Stimulated activated naive B cell treated with anti-CD40 and anti-IgM and Interleukin-4, amounts not matched to agents 10 μg/mL and 1 μg/mL and 100 μg/mL, for 72 hours (primary cell): ENCODE results near the gene TRPM3.
A peak's percentile ranks its signal among the peaks of the same experiment; 100 is the strongest.

Source experiments
- ATAC-seq, 2 donors: fragments of 150-1000 bp; cut with Tn5 transposase; replicated peaks; 2 replicates each; pipeline ENCODE4 v1.10.0; 2021; ENCODE audit warnings: moderate library complexity in 1 of 2
- DNase-seq: peaks from one replicate; pipeline ENCODE4 v3.0.0; 2021
- H3K27ac Mint-ChIP-seq: one replicate; pipeline ENCODE4 v1.8.0; 2022; ENCODE audit warnings: mild to moderate bottlenecking, mixed read lengths
- H3K27me3 Mint-ChIP-seq, 2 donors: one replicate each; pipeline ENCODE4 v1.8.0; 2022; ENCODE audit warnings: mixed read lengths in 2 of 2
- H3K36me3 Mint-ChIP-seq, 2 donors: one replicate each; pipeline ENCODE4 v1.8.0; 2022; ENCODE audit warnings: mixed read lengths in 2 of 2, mild to moderate bottlenecking in 1 of 2
- H3K4me1 Mint-ChIP-seq, 2 donors: one replicate each; pipeline ENCODE4 v1.8.0; 2022; ENCODE audit warnings: mixed read lengths in 2 of 2, mild to moderate bottlenecking in 1 of 2
- H3K4me3 Mint-ChIP-seq, 2 donors: one replicate each; pipeline ENCODE4 v1.8.0; 2022; ENCODE audit warnings: mild to moderate bottlenecking in 2 of 2, mixed read lengths in 2 of 2, moderate library complexity in 1 of 2
- H3K9me3 Mint-ChIP-seq, 2 donors: one replicate each; pipeline ENCODE4 v1.8.0; 2022; ENCODE audit warnings: mixed read lengths in 2 of 2, mild to moderate bottlenecking in 1 of 2

The TRPM3 gene

DNA sequence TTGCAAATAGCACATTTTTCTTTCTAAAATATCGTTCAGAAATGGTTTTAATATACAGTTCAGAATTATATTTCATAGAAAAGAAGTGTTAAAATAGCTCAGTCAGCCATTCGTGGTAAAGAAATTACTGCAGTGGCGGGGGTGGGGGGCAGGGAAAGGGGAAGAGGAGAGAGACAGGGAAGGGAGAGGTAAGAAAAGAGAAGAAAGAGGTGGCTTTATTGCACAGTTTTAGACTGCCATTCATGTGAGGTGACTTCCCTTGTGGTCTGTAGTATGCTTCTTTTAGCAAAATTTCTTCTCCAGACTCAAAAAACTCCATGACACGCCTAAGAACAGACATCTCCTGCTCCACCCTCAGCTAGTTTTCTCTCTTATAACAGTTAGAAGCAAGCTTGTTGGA, 259.6 kb downstream of the TRPM3 start:
- DNase-seq (no peak), ATAC-seq (peak in 1 of 2 donors; percentile 69)
- H3K4me3 Mint-ChIP-seq, result no peak overlapping the region
- H3K27me3 Mint-ChIP-seq, result peaks cover 0 to 4% of the 10 kb centered on the region in 2 donors
- H3K27ac Mint-ChIP-seq, result no peak overlapping the region
- H3K4me1 Mint-ChIP-seq, result peaks cover 0 to 17% of the 10 kb centered on the region in 2 donors
- no peaks in the 10 kb centered on the region for H3K36me3 Mint-ChIP-seq
- H3K9me3 Mint-ChIP-seq, result no peaks in the 10 kb centered on the region

DNA sequence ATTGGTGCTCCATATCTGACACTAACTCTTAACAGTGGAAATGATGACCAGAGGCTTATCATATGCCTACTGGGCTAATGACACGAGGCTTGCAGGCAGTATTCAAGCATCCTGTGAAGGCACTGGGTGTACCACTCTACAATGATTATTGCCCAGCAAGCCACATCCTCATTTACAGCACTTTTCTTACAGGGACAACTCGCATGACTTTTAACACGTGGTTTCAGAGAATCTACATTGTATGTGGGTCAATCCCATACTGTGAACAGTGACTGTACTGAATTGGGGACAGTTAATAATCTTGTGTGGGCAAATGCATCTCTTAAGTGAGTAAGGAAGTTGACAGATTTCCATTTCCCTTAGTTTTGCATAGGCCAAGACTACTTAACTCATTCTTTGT, 260.0 kb downstream of the TRPM3 start:
- Mint-ChIP-seq H3K4me3 (no peak overlapping the region), H3K27ac (no peak overlapping the region), H3K9me3 (no peaks in the 10 kb centered on the region), H3K4me1 (peaks cover 0 to 17% of the 10 kb centered on the region in 2 donors), H3K27me3 (peaks cover 0 to 4% of the 10 kb centered on the region in 2 donors), H3K36me3 (no peaks in the 10 kb centered on the region)
- peak in 1 of 2 donors; percentile 77 for ATAC-seq
- DNase-seq, result no peak

DNA sequence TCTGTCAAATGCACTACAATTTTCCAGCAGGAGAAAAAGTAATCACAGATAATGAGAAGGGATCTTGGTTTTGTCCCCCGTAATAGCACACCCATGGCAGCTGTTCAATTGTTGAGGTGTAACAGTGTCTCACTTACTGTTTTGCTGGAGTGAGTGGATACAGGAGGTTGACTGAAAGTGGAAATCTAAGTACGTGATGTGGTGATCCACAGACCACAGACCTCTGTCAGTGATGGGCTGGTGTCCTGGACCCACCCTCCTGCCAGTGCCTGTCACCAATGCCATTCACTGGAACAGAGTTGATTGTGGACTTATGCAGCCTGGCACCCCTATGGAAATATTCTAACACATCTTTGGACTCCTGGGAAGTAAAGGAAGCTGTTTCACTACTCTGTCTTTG, 261.7 kb downstream of the TRPM3 start:
- no peak for ATAC-seq
- H3K4me1 Mint-ChIP-seq, result peaks cover 0 to 17% of the 10 kb centered on the region in 2 donors
- DNase-seq, result no peak
- peaks cover 0 to 4% of the 10 kb centered on the region in 2 donors for H3K27me3 Mint-ChIP-seq
- H3K36me3 Mint-ChIP-seq, result no peaks in the 10 kb centered on the region
- H3K27ac Mint-ChIP-seq, result no peak overlapping the region
- no peaks in the 10 kb centered on the region for H3K9me3 Mint-ChIP-seq
- no peak overlapping the region for H3K4me3 Mint-ChIP-seq

DNA sequence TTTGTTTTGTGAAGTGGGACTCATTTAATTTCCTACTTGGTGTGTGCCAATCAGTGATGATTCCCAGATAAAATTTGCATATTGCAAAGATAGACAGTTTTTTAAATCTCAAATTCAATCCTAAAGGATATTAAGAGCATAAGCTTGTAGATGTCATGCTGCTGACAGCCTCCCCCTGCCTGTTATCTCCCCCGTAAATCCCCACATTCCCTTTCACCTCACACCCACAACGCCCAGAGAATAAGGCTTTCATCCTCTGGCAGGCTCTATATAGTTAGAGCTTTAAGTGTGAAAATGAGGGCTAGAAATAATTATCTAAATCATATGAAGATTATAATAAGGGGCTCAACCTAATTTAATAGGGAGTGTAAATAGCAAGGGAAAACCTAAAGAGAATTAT, 265.0 kb downstream of the TRPM3 start:
- Mint-ChIP-seq H3K4me1 (peaks cover 0 to 5% of the 10 kb centered on the region in 2 donors), H3K4me3 (no peak overlapping the region), H3K36me3 (no peaks in the 10 kb centered on the region), H3K9me3 (no peaks in the 10 kb centered on the region), H3K27me3 (no peaks in the 10 kb centered on the region), H3K27ac (no peak overlapping the region)
- no peak for DNase-seq
- no peak for ATAC-seq

DNA sequence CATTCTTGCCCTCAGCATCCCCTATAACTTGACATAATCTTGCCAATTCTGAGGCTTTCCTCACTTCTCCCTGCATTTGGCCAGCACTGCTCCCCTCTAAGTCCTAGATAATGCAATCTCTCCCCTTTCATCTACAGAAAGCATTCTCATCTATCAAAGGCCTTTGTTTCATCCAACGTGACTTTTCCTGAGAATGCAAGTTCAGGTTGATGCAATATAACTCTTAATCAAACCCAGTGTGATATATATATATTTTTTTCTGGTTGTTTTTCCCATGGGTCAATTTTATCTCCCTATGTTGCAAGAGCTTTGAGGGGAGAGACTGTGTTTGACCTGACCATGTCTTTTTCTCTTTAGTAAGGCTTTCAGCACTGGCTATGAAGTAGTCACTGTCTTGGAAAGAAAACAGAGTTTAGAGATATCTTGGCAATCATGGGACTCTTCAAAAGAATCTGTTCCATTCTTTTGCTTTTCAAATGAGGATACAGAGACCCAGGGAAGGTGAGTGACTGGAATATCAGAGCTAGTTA, 268.6 kb downstream of the TRPM3 start:
- Mint-ChIP-seq H3K4me1 (no peaks in the 10 kb centered on the region), H3K9me3 (no peaks in the 10 kb centered on the region), H3K27ac (no peak overlapping the region), H3K4me3 (no peak overlapping the region), H3K36me3 (no peaks in the 10 kb centered on the region), H3K27me3 (no peaks in the 10 kb centered on the region)
- ATAC-seq (no peak), DNase-seq (no peak)

DNA sequence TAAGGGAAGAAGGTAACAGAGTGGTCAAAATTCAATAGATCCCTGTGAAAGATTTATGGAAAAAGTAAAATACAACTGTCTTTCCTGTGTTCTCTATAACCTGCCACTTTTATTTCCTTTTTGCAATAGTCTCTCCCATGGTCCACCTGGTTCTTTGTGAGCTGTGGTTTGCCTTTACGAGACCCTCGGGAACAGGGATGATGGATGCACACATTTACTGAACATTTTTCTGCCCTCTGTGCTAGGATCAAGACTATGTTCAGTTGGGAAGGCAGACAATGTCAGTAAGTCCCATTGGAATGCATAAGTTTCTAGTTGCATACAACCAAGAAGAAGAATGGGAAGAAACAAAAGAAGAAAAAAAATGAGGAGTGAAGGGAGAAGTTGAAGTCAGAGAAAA, 281.2 kb downstream of the TRPM3 start:
- Mint-ChIP-seq H3K9me3 (no peaks in the 10 kb centered on the region), H3K4me1 (no peaks in the 10 kb centered on the region), H3K4me3 (no peak overlapping the region), H3K27ac (no peak overlapping the region), H3K36me3 (no peaks in the 10 kb centered on the region), H3K27me3 (peaks cover 0 to 5% of the 10 kb centered on the region in 2 donors)
- no peak for ATAC-seq
- DNase-seq, result no peak

DNA sequence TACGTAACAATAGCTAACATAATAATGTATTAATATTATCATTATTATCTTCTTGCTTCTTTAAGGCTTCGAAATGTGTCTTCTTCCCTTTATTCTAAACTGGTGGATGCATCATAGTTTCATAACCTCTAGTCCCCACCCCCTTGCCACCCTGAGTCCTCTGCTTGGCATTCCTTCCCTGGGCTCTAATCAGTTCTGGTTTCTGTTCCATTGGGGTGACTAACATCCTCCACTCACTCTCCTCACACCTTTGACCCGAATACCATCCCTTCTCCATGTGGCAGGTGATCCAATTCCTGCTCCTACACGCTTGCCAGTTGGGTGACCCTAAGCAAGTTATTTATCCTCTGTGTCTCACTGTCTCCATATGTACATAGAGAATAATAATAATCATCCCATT, 286.1 kb downstream of the TRPM3 start:
- Mint-ChIP-seq H3K27me3 (peaks cover 0 to 2% of the 10 kb centered on the region in 2 donors), H3K4me1 (no peaks in the 10 kb centered on the region), H3K9me3 (no peaks in the 10 kb centered on the region), H3K27ac (no peak overlapping the region), H3K36me3 (no peaks in the 10 kb centered on the region), H3K4me3 (no peak overlapping the region)
- DNase-seq (no peak), ATAC-seq (no peak)

DNA sequence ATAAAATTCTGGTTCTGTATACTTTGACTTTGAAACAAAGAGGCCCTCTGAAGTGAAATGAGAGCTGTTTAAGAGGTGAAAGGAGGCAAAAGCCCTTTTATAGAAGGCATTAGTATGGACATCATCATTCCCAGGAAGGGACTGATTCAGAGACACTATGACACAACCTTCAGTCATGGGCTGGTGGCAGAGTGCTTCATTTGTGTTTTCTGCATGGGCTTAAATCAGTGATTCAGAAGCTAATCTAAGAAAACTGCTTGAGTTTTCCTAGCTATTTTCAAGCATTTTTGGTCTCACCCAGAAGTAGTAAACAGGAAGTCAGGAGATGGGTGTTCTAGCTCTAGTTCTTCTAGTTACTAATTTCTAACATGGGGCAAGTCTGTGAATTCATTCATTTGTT, 288.9 kb downstream of the TRPM3 start:
- Mint-ChIP-seq H3K27ac (no peak overlapping the region), H3K27me3 (no peaks in the 10 kb centered on the region), H3K4me1 (no peaks in the 10 kb centered on the region), H3K9me3 (no peaks in the 10 kb centered on the region), H3K36me3 (no peaks in the 10 kb centered on the region), H3K4me3 (no peak overlapping the region)
- no peak for ATAC-seq
- no peak for DNase-seq

DNA sequence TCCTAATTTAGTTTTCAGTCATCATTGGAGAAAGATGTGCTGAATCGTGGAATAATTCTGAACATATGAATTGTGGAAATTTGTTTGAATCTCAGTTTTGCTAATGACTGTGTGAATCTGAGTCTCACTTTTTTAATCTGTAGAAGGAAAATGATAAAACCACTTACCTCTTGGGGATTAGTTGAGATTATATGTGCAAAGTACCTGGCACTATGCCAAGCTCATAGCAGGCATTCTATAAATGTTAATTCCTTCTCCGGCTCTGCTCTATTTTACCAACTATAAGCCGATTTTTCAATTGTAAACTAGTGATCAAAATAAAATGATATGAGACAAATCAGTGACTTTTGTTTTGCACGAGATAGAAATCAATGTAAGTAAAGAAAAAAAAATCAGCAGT, 290.8 kb downstream of the TRPM3 start:
- Mint-ChIP-seq H3K4me1 (no peaks in the 10 kb centered on the region), H3K9me3 (no peaks in the 10 kb centered on the region), H3K27ac (no peak overlapping the region), H3K36me3 (no peaks in the 10 kb centered on the region), H3K27me3 (no peaks in the 10 kb centered on the region), H3K4me3 (no peak overlapping the region)
- DNase-seq (no peak), ATAC-seq (no peak)

DNA sequence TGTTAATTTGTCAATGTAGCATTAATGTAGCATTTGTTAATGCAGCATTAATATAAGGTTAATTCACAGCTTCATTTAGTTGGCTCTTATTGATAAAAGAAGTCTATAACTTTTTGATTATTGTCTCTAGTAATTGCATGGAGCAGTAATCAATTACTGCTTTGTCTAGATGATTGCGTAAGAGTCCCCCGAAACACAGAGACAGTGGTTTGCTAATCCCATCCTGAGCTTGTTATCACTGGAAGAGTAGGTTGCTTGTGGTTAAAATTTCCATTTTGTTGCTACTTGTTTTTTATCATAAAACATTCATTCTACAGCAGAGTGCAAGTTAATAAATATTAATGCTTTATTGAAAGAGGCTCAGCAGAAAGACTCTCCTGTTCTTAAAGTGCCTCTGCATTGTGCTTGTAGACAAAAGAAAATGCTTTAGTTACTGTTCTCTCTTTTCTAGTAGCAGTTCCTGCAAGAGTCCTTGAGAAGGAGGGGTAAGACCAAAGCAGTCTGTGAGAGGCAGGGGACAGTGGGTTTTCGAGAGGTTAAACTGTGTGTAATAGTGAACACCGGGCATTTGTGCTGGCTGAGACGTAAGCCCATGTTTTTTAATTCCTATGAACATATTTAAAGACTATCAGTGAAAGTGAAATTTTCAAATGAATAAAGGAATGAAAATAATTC, 291.7 kb downstream of the TRPM3 start:
- Mint-ChIP-seq H3K36me3 (no peaks in the 10 kb centered on the region), H3K4me1 (no peaks in the 10 kb centered on the region), H3K4me3 (no peak overlapping the region), H3K27ac (no peak overlapping the region), H3K9me3 (no peaks in the 10 kb centered on the region), H3K27me3 (no peaks in the 10 kb centered on the region)
- ATAC-seq (no peak), DNase-seq (no peak)

DNA sequence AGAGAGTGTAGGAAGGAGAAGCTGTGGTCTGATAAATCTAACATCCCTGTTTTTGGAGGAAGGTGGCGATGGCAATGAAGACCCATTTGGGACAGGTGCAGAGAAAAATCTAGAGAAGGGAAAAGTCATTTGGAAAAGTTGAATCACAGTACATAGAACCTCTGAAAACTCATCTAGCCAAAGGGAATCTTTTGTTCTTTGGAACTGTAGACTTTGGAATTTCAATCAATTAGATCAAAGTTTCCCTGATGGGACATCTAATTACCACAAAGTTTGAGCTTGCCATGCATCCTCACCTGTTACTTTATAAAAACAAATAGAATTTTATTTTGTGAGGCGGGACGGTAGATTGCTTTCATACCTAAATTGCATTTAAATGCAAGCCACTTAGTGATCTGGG, 294.9 kb downstream of the TRPM3 start:
- ATAC-seq (no peak), DNase-seq (no peak)
- H3K27ac Mint-ChIP-seq, result no peak overlapping the region
- no peaks in the 10 kb centered on the region for H3K9me3 Mint-ChIP-seq
- no peaks in the 10 kb centered on the region for H3K27me3 Mint-ChIP-seq
- no peaks in the 10 kb centered on the region for H3K36me3 Mint-ChIP-seq
- H3K4me1 Mint-ChIP-seq, result no peaks in the 10 kb centered on the region
- no peak overlapping the region for H3K4me3 Mint-ChIP-seq

DNA sequence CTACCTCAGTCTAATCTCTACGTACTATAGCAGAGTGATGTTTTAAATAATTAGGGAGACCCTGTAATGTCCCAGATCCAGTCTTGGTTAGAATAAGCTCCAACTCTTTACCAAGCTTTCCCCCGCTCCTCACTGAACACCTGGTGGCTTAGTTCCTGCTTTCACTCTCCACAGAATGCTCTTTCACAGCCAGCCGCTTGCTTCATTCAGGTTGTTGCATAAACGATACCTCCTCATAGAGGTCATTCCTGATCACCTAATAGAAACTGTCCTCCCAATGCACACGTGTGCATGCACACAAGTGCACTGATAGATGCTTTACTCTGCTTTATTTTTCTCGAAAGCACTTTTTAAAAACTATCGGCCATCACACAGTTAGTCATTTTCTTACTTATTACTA, 298.1 kb downstream of the TRPM3 start:
- Mint-ChIP-seq H3K9me3 (no peaks in the 10 kb centered on the region), H3K27ac (no peak overlapping the region), H3K4me1 (no peaks in the 10 kb centered on the region), H3K4me3 (no peak overlapping the region), H3K27me3 (no peaks in the 10 kb centered on the region), H3K36me3 (no peaks in the 10 kb centered on the region)
- DNase-seq (no peak), ATAC-seq (no peak)

DNA sequence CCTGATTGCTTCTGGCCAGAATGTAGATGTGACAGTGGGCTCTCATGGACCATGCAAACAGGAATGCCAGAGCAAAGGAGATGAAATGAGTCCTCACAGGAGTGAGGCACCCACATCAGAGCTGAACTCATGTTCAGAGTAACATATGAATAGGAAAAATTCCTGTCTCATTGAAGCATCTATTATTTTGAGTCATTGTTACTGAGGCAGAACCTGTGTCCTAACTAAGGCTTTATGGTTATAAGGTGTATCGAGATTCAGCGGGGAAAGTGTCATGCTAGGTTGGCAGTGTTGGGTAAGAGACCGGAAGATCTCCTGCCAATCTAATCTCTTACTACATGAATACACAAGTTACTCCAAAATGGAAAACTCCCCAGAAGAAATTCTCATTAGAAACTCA, 304.1 kb downstream of the TRPM3 start:
- H3K27me3 Mint-ChIP-seq, result peaks cover 5 to 7% of the 10 kb centered on the region in 2 donors
- ATAC-seq (no peak), DNase-seq (no peak)
- H3K27ac Mint-ChIP-seq, result no peak overlapping the region
- peaks cover 0 to 2% of the 10 kb centered on the region in 2 donors for H3K9me3 Mint-ChIP-seq
- H3K4me3 Mint-ChIP-seq, result no peak overlapping the region
- H3K36me3 Mint-ChIP-seq, result no peaks in the 10 kb centered on the region
- H3K4me1 Mint-ChIP-seq, result no peaks in the 10 kb centered on the region

DNA sequence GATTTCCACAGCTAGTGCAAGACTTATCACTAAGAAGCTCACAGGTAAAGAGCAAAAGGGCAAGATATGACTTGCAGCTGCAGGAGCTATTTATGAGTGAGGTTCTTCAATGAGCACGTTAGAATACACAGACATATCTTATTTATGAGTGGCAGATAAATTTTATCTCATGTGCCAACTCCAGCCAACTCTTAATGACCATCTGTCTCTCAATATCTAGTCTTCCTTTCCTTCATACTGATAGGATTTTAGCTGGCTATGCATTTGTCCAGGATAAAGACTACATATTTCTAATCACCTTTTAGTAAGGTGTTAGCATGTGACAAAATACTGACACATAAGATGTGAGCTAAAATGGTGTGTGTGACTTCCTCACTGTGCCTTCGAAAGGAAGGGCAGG, 304.5 kb downstream of the TRPM3 start:
- Mint-ChIP-seq H3K27me3 (peaks cover 5 to 7% of the 10 kb centered on the region in 2 donors), H3K36me3 (no peaks in the 10 kb centered on the region), H3K4me1 (no peaks in the 10 kb centered on the region), H3K9me3 (peaks cover 0 to 2% of the 10 kb centered on the region in 2 donors), H3K4me3 (no peak overlapping the region), H3K27ac (no peak overlapping the region)
- ATAC-seq (no peak), DNase-seq (no peak)

DNA sequence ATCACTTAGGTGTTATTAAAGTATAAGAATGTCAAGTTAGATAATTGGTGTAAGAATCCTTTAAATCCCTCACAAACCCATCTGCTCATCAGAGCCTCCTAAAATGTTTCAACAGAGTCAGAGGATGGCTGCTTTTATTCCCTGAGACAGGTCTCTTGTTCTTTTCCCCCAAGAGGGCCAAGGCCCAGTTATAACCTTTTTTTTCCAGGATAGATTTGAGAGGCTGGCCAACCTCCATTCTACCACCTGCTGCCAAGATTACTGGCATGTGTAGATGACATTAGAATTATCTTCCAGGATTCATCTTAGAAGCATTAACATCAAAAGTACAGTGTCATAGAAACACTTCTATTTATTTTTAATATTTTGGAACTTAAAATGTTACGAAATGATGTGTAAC, 305.1 kb downstream of the TRPM3 start:
- Mint-ChIP-seq H3K4me1 (no peaks in the 10 kb centered on the region), H3K27ac (no peak overlapping the region), H3K36me3 (no peaks in the 10 kb centered on the region), H3K27me3 (peaks cover 5 to 7% of the 10 kb centered on the region in 2 donors), H3K9me3 (peaks cover 0 to 2% of the 10 kb centered on the region in 2 donors), H3K4me3 (no peak overlapping the region)
- ATAC-seq (no peak), DNase-seq (no peak)
